ENCODE data around the gene VEGFA. TPM values are rescaled to one million over a fixed set of nuclear protein-coding genes. Genes with fewer than 3 reads are reported as not detected.

Gene VEGFA
- total RNA-seq, 1 experiment from 2014 or later = 407 TPM

- CTCF ChIA-PET = interaction anchor here (0.5 to 3.8 kb wide), 23 partner anchors 12 to 306 kb away, joined by 3 to 41 read pairs (median 6); no protein-coding TSS in a partner anchor
- TF ChIP-seq, protein P1, sequence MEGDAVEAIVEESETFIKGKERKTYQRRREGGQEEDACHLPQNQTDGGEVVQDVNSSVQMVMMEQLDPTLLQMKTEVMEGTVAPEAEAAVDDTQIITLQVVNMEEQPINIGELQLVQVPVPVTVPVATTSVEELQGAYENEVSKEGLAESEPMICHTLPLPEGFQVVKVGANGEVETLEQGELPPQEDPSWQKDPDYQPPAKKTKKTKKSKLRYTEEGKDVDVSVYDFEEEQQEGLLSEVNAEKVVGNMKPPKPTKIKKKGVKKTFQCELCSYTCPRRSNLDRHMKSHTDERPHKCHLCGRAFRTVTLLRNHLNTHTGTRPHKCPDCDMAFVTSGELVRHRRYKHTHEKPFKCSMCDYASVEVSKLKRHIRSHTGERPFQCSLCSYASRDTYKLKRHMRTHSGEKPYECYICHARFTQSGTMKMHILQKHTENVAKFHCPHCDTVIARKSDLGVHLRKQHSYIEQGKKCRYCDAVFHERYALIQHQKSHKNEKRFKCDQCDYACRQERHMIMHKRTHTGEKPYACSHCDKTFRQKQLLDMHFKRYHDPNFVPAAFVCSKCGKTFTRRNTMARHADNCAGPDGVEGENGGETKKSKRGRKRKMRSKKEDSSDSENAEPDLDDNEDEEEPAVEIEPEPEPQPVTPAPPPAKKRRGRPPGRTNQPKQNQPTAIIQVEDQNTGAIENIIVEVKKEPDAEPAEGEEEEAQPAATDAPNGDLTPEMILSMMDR (IDR thresholded peaks at IDR 0.05; ENCODE audit: unreplicated experiment) = peak; percentile 99
- intact Hi-C loops (cut with micrococcal nuclease; ENCODE audit: unreplicated experiment) = loop anchor here (1.0 to 5.0 kb wide), 3 partner anchors 34 to 302 kb away; no protein-coding TSS in a partner anchor
- peak; percentile 92 for DNase-seq
- BruUV-seq (replicated peaks) = TSS peak; percentile 65
- Mint-ChIP-seq H3K9me3 (ENCODE audit: low read depth, unreplicated experiment) (no peaks in the 10 kb centered on the region), H3K4me1 (ENCODE audit: low read depth, unreplicated experiment) (peaks cover 47% of the 10 kb centered on the region), H3K36me3 (ENCODE audit: insufficient read depth, unreplicated experiment) (peaks cover 93% of the 10 kb centered on the region), H3K4me3 (ENCODE audit: low read depth, unreplicated experiment) (peak overlapping the region; percentile 87), H3K27ac (ENCODE audit: unreplicated experiment) (peak overlapping the region; percentile 85), H3K27me3 (ENCODE audit: unreplicated experiment) (no peaks in the 10 kb centered on the region)
Observed at GRCh38 chr6:43773050-43773979, 3.3 kb downstream of the VEGFA start.

- Mint-ChIP-seq H3K4me3 (ENCODE audit: low read depth, unreplicated experiment) (peak overlapping the region; percentile 87), H3K9me3 (ENCODE audit: low read depth, unreplicated experiment) (no peaks in the 10 kb centered on the region), H3K36me3 (ENCODE audit: insufficient read depth, unreplicated experiment) (peaks cover 100% of the 10 kb centered on the region), H3K4me1 (ENCODE audit: low read depth, unreplicated experiment) (peaks cover 44% of the 10 kb centered on the region), H3K27ac (ENCODE audit: unreplicated experiment) (peak overlapping the region; percentile 85), H3K27me3 (ENCODE audit: unreplicated experiment) (no peaks in the 10 kb centered on the region)
- CTCF ChIA-PET = interaction anchor here (0.7 to 3.8 kb wide), 32 partner anchors 10 to 306 kb away, joined by 3 to 41 read pairs (median 5); no protein-coding TSS in a partner anchor
- TF ChIP-seq, protein P1 (IDR thresholded peaks at IDR 0.05; ENCODE audit: unreplicated experiment) = no peak
- BruUV-seq (replicated peaks) = no TSS peak
- no peak for DNase-seq
- intact Hi-C loops (cut with micrococcal nuclease; ENCODE audit: unreplicated experiment) = loop anchor here (1.0 to 5.0 kb wide), 5 partner anchors 33 to 301 kb away; no protein-coding TSS in a partner anchor
Observed at GRCh38 chr6:43773980-43774775, 4.2 kb downstream of the VEGFA start.

- no TSS peak for BruUV-seq (replicated peaks)
- Mint-ChIP-seq H3K9me3 (ENCODE audit: low read depth, unreplicated experiment) (no peaks in the 10 kb centered on the region), H3K4me1 (ENCODE audit: low read depth, unreplicated experiment) (peaks cover 45% of the 10 kb centered on the region), H3K36me3 (ENCODE audit: insufficient read depth, unreplicated experiment) (peaks cover 100% of the 10 kb centered on the region), H3K4me3 (ENCODE audit: low read depth, unreplicated experiment) (peak overlapping the region; percentile 87), H3K27ac (ENCODE audit: unreplicated experiment) (peak overlapping the region; percentile 85), H3K27me3 (ENCODE audit: unreplicated experiment) (no peaks in the 10 kb centered on the region)
- CTCF ChIA-PET = interaction anchor here (0.7 to 3.8 kb wide), 27 partner anchors 11 to 305 kb away, joined by 3 to 41 read pairs (median 5); no protein-coding TSS in a partner anchor
- intact Hi-C loops (cut with micrococcal nuclease; ENCODE audit: unreplicated experiment) = loop anchor here (2.0 to 5.0 kb wide), 3 partner anchors 32 to 226 kb away; no protein-coding TSS in a partner anchor
- peak; percentile 88 for DNase-seq
- TF ChIP-seq, protein P1 (IDR thresholded peaks at IDR 0.05; ENCODE audit: unreplicated experiment) = peak; percentile 98
Observed at GRCh38 chr6:43774776-43775534, 4.9 kb downstream of the VEGFA start.
